Measurements from ENCODE around the gene KLHL24. TPM values are rescaled to one million over a fixed set of nuclear protein-coding genes. Genes with fewer than 3 reads are reported as not detected.
A peak's percentile ranks its signal among the peaks of the same experiment; 100 is the strongest.
"Not testable (repeated sequence)": the region's sequence is repeated elsewhere in the genome, so short reads cannot be mapped to it uniquely, and the experiment has no call there.

KLHL24 gene
- total RNA-seq, 1 donor from 2014 or later: 249 TPM

DNA sequence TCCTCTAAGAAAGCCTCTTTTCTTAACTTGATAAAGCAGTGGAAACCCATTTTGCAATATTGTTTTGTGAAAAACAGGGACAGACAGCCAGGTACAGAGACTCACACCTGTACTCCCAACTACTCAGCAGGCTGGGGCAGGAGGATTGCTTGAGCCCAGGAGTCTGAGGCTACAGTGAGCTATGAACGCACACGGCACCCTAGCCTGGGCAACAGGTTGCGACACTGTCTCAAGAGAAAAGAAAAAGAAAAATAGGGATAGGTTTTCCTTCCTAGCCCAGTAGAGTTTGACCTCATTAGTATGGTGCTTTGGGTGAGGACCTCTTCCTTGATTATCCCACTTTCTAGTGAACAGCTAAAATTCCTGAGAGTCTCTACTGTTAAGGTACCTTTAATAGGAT is 44.6 kb downstream of the KLHL24 start:
- DNase-seq (no peak), ATAC-seq (ENCODE audit: poor library complexity) (no peak)
- intact Hi-C loops (cut with DNase I): no loop called here

DNA sequence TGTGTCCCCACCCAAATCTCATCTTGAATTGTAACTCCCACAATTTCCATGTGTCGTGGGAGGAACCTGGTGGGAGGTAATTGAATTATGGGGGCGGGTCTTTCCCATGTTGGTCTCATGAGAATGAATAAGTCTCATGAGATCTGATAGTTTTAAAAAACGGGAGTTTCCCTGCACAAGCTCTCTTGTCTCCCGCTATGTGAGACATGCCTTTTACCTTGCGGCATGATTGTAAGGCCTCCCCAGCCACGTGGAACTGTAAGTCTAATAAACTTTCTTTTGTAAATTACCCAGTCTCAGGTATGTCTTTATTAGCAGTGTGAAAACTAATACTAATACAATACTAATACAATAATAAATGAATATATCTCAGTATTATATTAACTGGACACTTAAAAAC is 52.3 kb downstream of the KLHL24 start:
- intact Hi-C loops (cut with DNase I): no loop called here
- no peak for ATAC-seq (ENCODE audit: poor library complexity)
- no peak for DNase-seq

DNA sequence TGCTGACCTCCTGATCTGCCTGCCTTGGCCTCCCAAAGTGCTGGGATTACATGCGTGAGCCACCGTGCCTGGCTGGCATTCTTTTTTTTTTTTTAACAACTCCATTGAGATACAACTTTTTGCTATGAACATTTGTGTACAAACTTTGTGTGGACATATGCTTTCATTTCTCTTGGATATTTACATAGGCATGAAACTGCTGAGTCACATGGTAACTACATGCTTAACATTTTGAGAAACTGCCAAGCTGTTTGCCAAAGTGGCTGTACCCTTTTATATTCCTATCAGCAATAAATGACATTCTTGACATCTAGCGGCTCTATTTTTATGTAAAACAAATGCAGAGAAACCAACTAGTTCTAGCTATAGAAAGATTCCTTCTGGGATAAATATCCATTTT is 53.5 kb downstream of the KLHL24 start:
- intact Hi-C loops (cut with DNase I): no loop called here
- peak; percentile 27 for ATAC-seq (ENCODE audit: poor library complexity)

DNA sequence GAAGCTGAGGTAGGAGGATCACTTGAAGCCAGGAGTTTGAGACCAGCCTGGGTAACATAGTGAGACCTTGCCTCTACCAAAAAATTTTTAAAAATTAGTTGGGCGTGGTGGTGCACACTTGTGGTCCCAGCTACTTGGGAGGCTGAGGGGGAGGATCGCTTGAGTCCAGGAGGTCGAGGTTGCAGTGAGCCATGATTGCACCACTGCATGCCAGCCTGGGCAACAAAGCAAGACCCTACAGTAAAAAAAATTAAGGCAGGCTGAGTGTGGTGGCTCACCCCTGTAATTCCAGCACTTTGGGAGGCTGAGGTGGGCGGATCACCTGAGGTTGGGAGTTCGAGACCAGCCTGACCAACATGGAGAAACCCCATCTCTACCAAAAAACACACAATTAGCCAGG is 54.2 kb downstream of the KLHL24 start:
- DNase-seq; intact Hi-C loops (cut with DNase I); ATAC-seq (ENCODE audit: poor library complexity): not testable (repeated sequence)

More for the DNA sequence above, 53.5 kb downstream of the KLHL24 start:
- no peak for DNase-seq

DNA sequence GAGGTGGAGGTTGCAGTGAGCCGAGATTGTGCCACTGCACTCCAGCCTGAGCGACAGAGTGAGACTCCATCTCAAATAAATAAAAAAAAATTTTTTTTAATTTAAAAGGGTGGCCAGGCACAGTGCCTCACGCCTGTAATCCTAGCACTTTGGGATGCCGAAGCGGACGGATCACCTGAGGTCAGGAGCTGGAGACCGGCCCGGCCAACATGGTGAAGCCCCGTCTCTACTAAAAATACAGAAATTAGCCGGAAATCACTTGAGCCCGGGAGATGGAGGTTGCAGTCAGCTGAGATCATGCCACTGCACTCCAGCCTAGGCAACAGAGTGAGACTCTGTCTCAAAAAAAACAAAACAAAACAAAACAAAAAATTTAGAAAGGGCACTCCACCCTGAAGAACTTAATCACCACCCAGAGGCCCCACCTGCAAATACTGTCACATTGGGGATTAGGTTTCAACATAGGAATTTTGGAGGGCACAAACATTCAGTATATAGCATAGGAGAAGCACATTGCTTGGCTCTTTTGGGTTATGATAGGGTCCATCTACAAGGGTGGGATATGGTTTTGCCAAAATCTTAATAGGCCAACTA is 55.1 kb downstream of the KLHL24 start:
- intact Hi-C loops (cut with DNase I): no loop called here

DNA sequence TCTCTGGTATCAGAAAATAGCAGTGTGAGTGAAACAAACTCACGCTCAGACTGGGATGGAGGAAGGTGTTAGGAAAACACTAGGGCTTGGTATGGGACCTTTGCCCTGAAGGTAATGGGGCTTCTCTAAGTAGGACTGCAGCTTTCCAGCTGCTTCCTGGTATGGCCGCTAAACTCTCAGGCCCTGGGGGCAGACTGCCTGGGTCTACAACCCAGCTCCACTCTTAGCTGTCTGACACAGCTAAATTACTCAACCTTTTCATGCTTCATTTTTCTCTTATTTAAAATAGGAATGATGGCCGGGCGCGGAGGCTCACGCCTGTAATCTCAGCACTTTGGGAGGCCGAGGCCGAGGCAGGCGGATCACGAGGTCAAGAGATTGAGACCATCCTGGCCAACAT is 57.0 kb downstream of the KLHL24 start:
- intact Hi-C loops (cut with DNase I): no loop called here
- ATAC-seq (ENCODE audit: poor library complexity) (no peak), DNase-seq (no peak)

More for the DNA sequence above, 55.1 kb downstream of the KLHL24 start:
- DNase-seq: no peak
- no peak for ATAC-seq (ENCODE audit: poor library complexity)

DNA sequence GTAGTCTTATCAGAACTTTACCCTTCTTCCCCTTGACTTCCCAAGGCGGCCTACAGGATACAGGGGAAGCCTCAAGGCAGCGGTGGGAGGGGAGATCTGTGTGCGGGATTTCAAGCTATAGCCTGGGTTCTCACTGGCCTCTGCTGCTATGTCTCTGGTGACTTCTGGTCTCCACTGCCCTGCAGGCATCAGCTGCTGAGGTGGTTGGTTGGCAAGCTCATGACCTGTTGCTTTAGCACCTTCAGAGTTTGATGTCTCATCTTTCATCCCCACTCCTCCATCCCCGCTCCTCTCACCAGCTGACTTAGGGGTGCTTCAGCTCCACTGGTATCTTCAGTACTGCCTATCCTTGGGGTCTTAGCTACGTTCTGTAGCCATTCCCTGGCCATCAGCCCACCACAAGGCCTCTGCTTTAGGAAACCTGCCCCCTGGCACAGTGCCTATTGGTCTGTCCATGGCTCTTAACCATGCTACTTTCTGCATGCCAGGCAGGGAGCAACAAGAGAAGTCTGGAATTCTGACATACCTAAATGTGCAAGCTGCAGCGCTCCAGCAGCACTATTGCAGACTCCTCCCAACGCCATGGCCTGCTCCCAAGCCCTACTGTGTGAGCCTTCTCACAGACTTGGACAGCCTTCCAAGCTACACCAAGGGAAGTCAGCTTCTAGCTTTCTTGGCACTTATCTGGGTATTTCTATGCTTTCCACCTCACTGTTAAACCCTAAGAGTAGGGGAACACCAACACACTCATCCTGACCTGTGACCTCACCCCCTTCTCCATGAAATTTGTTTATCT is 60.3 kb downstream of the KLHL24 start:
- no peak for DNase-seq

DNA sequence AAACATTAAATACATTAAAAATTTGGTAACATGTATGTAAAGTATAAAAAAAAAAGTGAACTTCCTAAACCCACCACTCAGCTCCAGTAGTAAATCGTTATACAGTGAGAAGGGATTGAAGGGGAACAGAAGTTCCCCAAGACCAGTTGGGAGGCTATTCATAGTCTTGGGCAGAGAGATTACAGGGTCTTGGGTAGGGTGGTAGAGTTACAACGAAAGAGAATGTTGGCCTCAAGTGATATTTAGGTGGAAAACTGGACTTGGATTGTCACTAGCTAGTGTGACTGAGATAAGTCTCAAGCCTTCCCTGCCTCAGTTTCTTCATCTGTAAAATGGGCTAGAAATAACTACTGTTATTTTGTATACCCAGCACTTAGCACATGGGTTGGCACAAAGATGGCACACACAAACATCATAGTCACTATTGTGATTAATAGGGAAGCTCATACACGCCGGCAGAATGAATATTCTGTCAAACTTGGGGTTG is 61.7 kb downstream of the KLHL24 start:
- intact Hi-C loops (cut with DNase I): no loop called here
- DNase-seq: no peak
- peak; percentile 3 for ATAC-seq (ENCODE audit: poor library complexity)

More for the DNA sequence above, 60.3 kb downstream of the KLHL24 start:
- intact Hi-C loops (cut with DNase I): no loop called here
- no peak for ATAC-seq (ENCODE audit: poor library complexity)

DNA sequence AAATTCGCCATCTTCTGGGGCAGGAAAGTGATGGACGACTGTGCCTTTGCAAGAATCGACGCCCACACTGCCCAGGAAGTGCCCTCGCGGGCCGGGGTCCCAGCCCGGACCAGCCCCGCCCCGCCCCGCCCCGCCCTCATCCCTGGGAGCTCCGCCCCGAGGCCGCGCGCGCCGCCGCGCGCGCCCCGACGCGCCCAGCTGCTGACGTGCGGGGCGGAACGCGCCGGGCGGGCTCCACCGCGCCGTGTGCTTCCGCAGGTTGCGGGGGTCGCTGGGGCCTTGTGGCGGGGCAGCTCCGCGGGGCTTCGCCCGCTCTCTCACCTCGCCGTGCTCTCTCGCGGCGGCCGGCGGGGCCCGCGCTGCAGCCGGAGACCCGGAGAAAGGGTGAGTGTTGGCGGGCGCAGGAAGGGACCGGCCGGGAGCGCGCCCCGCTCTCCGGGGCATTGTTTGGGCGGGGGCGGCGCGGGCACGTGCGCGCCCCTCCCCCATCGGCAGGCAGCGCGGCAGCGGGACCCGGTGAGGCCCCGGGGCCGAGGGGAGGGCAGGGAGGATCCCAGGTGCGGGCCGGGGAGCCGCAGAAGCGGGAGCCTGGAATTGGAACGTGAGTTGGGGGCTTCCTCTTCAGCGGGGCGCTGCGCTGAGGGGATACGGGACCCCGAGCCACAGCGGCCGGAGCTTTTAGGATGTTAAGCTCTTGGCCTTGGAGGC is 62.3 kb downstream of the KLHL24 start, which contains the start of gene YEATS2:
Gene YEATS2 (plus strand): TSS at position 188 of the 708 bp plus-strand sequence. CDS start 17,366 bp downstream, outside the sequence.
- intact Hi-C loops (cut with DNase I): no loop called here
- ATAC-seq (ENCODE audit: poor library complexity) (peak; percentile 95), DNase-seq (peak; percentile 78)

DNA sequence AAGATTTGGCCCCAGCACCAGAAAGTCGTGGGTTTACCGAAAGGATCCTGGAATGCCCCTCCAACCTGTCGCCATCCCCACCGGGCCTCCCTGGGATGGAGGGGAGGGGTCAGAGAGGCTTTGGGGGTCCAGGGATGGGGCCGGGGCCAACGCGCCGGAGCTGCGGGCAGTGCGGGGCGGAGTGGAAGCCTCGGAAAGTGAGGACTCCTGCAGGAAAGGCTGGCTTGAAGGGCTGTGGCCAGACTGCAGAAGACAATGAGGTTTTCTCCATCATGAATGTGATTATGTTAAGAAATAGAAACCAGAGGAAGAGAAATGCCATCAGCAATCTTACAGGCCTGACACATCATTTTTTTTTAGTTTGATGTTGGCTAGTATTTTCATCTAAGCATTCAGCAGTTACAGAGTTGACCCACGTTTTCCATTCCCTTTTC is 62.9 kb downstream of the KLHL24 start:
- DNase-seq (no peak), ATAC-seq (ENCODE audit: poor library complexity) (peak; percentile 57)
- intact Hi-C loops (cut with DNase I): no loop called here

DNA sequence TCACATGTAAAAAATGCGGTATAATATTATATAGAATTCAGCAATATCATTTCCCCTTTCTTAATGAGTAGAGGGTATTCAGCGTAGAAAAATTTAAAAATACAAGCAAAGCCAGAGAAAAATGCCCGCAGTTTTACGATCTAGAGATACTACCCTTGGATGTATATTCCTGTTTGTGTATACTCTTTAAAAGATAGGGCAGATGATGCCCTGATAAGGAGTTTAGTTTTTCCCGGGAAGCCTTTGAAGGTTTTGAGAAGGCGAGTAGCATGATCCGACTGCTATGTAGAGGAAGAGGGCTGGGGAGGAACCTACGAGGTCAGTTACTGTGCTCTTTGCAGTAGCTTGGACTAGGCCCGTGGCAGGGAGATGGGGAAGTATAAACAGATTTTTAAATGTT is 63.3 kb downstream of the KLHL24 start:
- peak; percentile 52 for ATAC-seq (ENCODE audit: poor library complexity)
- DNase-seq: no peak
- intact Hi-C loops (cut with DNase I): no loop called here

DNA sequence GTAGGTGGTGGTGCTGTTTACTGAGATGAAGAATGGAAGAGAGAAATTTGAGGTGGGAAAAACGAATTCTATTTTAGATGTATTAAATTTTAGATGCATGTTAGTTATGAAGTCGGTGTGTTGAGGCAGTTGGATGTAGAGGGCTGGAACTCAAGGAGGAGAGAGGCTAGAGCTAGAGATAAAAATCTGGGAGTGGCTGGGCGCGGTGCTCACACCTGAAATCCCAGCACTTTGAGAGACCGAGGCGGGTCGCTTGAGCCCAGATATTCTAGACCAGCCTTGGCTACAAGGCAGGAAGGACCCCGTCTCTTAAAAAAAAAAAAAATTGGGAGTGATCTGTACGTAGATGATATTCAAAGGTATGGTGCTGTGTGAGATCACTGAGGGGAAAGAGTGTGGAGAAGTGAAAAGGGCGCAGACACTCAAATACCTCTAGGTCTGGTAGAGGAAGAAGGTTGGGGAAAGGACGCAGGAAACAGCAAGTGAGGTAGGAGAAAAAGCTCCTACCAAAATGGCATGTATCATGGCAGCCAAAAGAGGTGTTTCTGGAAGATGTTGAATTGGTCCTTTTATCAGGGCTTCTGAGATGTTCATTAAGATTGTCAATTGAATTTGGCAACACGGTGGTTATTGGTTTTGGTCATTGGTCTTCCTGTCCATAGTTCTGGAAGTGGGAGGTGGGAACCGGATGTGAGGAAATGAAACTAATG is 64.0 kb downstream of the KLHL24 start:
- DNase-seq: no peak
- no peak for ATAC-seq (ENCODE audit: poor library complexity)
- intact Hi-C loops (cut with DNase I): no loop called here

DNA sequence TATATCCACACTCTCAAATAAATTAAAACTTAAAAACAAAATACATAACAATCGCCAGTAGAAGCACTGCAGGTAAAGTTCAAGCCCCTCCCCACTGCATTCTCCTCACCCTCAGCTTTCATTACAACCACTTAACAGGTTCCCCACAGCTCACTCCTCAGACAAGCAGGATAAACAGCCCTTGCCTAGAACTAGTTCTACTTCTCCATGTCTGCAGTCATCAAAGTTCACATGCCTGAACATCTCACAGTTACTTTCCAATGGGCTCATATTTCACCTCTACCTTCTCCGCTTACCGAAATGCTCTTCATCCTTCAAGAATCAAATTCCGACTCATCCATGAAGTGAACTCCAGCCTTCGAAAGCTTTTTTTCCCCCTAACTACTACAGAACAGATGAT is 66.3 kb downstream of the KLHL24 start:
- ATAC-seq (ENCODE audit: poor library complexity) (no peak), DNase-seq (no peak)
- intact Hi-C loops (cut with DNase I): no loop called here

DNA sequence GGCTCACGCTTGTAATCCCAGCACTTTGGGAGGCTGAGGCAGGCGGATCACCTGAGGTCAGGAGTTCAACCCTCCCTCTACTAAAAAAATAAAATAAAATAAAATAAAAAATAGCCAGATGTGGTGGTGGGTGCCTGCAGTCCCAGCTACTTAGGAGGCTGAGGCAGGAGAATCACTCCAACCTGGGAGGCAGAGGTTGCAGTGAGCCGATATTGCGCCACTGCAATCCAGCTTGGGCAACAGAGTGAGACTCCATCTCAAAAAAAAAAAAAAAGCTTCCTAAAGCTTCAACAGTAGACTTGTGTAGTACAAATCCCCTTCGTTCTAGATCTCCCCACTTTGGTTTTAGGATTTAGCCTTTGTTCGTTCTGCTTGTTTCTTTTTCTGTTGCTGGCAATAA is 68.5 kb downstream of the KLHL24 start:
- ATAC-seq (ENCODE audit: poor library complexity); intact Hi-C loops (cut with DNase I); DNase-seq: not testable (repeated sequence)

DNA sequence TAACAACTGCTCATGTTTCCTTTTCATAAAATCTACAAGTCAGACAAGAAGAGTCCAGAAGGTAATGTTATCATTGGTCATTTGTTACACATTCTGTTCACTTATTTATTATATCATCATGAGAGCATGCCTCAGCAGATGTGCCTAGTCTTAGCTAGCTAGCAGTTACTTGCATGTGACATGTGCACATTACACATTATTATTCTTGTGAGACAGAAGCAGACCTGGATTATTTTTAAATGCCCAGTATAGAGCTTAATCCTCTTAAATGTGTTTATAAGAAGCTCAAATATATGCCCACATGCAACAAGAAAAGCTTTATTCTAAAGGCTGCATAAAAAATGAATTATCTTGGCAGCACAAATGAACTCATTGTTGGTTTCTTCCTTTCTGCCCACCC is 74.8 kb downstream of the KLHL24 start:
- no peak for DNase-seq
- intact Hi-C loops (cut with DNase I): no loop called here
- ATAC-seq (ENCODE audit: poor library complexity): no peak

DNA sequence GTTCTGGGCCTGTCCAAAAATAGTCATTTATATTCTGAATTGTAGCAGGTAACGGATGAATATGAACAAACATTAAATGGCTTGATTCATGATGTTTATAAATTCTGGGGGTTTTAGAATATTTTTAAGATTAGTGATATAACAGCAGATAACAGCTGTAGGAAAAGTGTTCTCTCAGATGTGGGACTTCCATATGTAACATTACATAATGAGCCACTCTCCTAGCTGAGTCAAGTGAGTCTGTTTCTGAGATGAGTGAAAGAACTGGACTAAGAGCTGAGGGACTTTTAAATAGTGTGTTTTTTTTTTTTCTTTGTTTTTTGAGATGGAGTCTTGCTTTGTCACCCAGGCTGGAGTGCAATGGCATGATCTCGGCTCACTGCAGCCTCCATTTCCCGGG is 76.1 kb downstream of the KLHL24 start:
- DNase-seq (no peak), ATAC-seq (ENCODE audit: poor library complexity) (no peak)
- intact Hi-C loops (cut with DNase I): no loop called here

DNA sequence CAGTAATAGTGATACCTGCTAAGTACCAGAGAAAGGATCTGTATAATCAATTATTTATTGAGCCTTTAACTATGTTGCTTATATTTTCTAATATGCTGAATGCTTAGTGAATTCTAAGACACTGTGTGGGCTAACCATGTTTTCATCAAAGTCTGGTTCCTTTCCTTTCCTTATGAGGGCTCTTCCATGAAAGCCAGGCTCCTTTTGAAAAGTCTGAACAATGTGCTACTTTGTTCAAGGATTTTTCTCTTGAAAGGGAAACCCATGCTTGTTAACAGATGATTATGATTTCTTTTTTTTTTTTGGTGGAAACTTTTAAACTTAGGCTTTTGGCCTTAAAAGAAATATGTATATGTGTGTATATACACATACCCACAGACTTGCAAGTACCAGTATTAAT is 79.2 kb downstream of the KLHL24 start:
- ATAC-seq (ENCODE audit: poor library complexity) (no peak), DNase-seq (no peak)
- intact Hi-C loops (cut with DNase I): no loop called here

DNA sequence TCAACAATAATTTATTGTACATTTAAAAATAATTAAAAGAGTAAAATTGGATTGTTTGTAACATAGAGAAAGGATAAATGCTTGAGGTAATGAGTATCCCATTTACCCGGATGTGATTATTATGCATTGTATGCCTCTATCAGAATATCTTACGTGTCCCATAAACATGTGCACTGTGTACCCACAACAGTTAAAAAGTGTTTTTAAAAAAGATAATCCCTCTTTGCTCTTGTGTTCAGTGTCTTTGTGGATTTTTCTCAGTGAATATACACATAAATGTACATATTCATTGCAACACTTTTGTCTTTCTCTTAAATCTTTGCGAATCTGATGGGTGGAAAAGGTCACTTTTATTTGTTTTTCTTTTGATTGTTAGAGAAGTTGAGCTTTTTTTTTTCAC is 82.6 kb downstream of the KLHL24 start:
- ATAC-seq (ENCODE audit: poor library complexity) (no peak), DNase-seq (no peak)
- intact Hi-C loops (cut with DNase I): no loop called here

DNA sequence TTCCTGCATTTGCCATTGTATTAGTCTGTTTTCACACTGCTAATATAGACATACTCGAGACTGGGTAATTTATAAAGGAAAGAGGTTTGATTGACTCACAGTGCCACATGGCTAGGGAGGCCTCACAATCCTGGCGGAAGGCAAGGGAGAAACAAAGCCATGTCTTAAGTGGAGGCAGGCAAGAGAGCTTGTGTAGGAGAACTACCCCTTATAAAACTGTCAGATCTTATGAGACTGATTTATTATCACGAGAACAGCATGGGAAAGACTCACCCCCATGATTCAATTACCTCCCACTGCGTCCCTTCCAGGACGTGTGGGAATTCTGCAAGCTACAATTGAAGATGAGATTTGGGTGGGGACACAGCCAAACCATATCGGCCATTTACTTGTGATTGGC is 90.0 kb downstream of the KLHL24 start:
- ATAC-seq (ENCODE audit: poor library complexity): no peak

More for the DNA sequence above, 90.0 kb downstream of the KLHL24 start:
- intact Hi-C loops (cut with DNase I): no loop called here
- no peak for DNase-seq
